Mammary epithelial cell (primary cell): ENCODE results near the gene DIPK1C.

ENCODE experiments used
- CTCF ChIP-seq, 2 donors: IDR thresholded peaks in 1 of 2; conservative IDR thresholded peaks in 1 of 2; 2 replicates each; pipeline ENCODE4 v1.5.1; 2011 to 2012; ENCODE audit warnings: inconsistent platforms in 2 of 2, low read length in 2 of 2, mild to moderate bottlenecking in 2 of 2, control low read depth in 1 of 2, low read depth in 1 of 2; ENCODE audit not compliant: insufficient read depth in 1 of 2; ENCODE audit errors: extremely low read depth in 1 of 2
- EZH2 ChIP-seq: IDR thresholded peaks from 2 replicates; pipeline ENCODE4 v1.6.1; 2012; ENCODE audit warnings: low read length, inconsistent platforms, borderline replicate concordance

GRCh38 chr18:74500372-74500771 is 43.3 kb upstream of the DIPK1C start:
- TF ChIP-seq CTCF (conservative IDR thresholded peaks at IDR 0.05 in 1 of 2, IDR thresholded peaks at IDR 0.05 in 1 of 2; ENCODE audit: extremely low read depth in 1 of 2, insufficient read depth in 1 of 2, low read depth in 1 of 2, low read length in 2 of 2): no peak
- TF ChIP-seq EZH2: no peak
